HG02623 (cell line): Measurements from ENCODE around the gene RABL6.
"Not testable (repeated sequence)": the region's sequence is repeated elsewhere in the genome, so short reads cannot be mapped to it uniquely, and the experiment has no call there.

Experiments used
- ATAC-seq: cut with Tn5 transposase; IDR thresholded peaks from one replicate; pipeline ENCODE4 v1.9.1; 2021; ENCODE audit warnings: moderate library complexity; ENCODE audit not compliant: unreplicated experiment

Gene RABL6

DNA sequence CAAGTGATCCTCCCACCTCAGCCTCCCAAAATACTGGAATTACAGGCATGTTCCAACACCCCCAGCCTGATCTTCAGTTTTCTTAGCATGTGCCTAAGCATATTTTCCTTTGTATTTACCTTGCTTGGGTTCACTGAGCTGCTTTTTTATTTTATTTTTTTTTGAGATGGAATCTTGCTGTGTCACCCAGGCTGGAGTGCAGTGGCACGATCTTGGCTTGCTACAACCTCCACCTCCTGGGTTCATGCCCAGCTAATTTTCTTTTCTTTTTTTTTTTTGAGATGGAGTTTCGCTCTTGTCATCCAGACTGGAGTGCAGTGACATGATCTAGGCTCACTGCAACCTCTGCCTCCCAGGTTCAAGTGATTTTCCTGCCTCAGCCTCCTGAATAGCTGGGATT lies 61.9 kb downstream of the RABL6 start:
- not testable (repeated sequence) for ATAC-seq

DNA sequence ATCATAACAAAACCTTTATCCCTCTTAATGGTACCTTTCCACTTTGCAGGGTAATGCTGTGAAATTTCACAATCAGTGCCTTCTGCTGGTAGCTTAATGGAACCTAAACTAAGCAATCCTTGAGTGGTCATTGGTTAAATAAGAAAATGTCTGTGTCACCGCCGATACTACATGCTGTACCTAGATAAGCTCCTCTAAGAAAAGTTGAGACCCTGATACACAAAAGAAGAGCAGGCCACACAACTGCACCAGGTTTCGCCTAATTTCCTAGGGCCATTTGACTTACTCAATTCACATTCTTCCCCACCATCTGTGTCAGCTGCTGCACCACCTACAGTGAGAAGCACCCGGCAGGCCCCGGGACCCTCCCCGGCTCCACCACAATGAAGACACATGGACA lies 67.4 kb downstream of the RABL6 start:
- no peak for ATAC-seq

DNA sequence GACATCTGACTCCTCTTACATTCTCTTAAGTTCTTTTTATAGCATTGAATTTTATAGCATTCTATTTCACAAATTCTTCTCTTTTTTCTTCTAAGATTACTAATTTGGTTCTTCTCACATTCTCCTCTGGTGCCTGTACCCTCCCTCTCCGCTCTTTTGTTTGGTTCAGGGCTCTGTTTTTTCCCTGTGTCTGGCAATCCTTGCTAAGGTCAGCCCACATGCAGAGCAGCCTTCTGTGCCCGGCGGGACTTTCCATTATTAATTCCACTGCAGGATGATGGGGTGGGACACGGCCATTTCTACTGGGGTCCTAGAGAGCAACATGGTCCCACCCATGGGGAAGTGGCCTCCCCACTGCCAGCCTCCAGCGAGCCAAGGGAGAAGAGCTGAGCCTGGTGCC lies 68.7 kb downstream of the RABL6 start:
- no peak for ATAC-seq

DNA sequence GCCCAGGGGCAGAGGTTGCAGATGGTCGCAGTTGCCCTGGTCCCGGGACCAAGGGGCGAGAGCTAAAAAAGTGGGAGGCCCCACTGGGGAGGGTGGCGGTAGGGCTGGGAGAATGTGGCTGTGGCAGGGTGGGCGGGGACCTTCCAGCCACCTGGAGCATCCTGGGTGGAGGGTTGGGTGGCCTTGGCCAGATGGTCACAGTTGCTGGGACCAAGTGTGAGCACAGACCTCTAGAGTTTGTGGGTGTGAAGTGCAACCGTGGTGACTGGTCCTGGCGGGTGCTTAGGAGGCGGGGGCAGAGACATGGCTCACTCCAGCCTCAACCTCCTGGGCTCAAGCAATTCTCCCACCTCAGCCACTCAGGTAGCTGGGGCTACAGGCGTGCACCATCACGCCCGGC lies 72.9 kb downstream of the RABL6 start:
- no peak for ATAC-seq

DNA sequence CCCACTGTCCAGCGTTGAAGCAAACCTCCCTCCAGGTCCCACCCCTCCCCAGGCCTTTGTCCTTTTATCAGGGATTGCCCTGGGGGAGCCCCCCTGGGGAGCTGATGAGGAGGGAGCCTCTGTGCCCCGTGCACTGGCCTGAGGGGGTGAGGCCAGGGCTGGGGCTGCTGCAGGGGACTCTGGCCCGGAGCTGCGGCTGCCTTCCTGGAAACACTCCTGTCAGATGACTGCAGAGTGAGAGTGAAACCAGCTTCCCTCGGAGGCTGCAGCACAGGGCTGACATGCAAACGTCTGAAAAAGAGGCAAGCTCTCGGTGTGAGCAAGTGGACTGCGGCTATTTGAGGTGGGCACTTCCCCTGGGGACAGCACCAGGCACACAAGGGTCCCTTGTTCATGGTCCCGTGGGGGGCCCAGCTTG lies 74.0 kb downstream of the RABL6 start:
- ATAC-seq, result no peak

DNA sequence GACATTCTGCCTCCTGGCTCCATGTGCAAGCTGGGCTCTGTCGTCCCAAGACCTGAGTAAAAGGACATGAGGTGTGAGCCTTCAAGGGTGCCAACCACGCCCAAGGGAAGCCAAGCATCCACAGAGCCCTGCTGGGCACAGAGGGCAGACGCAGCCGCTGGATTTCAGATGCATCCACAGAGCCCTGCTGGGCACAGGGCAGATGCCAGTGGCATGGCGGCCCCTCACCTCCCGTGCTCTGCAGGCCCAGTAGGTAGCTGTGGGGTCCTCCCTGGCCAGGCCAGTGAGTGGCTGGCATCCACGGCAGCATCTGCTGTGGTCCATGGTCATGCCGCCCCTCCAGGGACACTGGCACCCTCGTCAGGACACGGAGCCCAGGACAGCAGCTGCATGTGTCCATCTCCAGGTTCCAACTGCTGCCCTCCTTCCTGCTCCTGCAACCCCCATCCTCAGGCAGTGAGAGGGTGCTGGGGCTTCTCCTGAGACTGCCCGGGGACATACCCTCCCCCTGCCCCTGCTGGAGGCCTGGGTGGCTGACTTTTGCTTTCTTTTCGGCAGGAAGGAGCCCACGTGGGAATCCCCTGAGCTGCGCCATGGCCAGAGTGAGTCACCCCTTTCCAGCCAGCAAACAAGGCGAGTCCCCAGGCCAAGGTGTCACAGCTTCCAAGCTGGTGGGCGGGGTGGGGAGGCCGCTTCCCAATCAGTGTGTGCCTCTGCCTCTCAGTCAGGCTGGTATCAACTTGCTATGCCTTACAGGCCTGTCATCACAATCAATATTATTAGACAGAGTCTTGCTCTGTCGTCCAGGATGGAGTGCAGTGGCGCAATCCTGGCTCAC lies 74.6 kb downstream of the RABL6 start:
- ATAC-seq, result no peak

DNA sequence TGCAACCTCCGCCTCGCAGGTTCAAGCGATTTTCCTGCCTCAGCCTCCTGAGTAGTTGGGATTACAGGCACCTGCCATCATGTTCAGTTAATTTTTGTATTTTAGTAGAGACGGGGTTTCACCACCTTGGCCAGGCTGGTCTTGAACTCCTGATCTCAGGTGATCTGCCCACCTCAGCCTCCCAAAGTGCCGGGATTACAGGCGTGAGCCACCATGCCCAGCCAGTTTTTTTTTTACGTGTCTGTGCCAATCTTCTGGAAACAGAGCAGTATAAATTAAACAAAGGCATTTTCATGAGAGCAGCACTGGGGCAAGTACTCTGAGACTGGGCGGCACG lies 75.2 kb downstream of the RABL6 start:
- ATAC-seq, result not testable (repeated sequence)

DNA sequence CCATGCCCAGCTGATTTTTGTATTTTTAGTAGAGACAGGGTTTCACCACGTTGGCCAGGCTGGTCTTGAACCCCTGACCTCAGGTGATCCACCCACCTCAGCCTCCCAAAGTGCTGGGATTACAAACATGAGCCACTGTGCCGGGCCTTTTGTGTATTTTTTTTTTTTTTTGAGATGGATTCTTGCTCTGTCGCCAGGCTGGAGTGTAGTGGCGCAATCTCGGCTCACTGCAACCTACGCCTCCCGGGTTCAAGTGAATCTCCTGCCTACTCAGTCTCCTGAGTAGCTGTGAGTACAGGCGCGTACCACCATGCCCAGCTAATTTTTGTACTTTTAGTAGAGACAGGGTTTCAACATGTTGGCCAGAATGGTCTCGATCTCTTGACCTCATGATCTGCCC lies 75.9 kb downstream of the RABL6 start:
- ATAC-seq, result not testable (repeated sequence)

DNA sequence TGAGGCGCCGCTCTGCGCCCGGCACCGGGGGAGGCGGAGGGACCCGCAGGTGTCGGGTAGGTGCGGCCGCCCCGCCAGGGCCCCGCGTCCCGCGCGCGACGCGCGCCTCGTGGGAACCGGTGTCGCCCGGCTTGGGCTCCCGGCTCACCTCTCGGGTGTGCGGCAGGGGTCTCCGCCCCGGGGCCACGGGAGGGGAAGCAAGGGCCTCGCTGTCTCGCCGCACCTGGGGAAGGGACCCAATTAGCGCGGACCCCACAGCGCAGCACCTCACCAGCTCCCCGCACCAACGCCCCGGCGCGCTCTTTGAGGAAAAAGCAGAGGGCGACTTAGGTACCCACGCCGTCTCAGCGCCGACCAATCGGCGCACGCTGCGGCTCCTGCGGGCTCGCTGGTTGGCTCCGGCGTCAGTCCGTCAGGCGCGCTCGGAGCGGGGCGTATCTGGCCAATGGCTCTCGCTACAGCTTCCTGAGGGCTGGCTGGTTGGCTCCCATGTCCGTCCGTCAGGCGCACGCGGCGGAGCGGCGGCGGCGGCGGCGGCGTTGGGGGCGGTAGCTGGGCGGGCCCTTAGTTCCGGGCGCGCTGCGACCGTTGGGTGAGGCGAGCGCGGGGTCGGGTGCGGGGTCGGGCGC lies 78.3 kb downstream of the RABL6 start, which contains the start of gene TRAF2:
TRAF2 (plus strand) TSS at position 567 of the 629 bp plus-strand sequence. CDS start 12,225 bp downstream, outside the sequence.
- ATAC-seq, result peak; percentile 81

DNA sequence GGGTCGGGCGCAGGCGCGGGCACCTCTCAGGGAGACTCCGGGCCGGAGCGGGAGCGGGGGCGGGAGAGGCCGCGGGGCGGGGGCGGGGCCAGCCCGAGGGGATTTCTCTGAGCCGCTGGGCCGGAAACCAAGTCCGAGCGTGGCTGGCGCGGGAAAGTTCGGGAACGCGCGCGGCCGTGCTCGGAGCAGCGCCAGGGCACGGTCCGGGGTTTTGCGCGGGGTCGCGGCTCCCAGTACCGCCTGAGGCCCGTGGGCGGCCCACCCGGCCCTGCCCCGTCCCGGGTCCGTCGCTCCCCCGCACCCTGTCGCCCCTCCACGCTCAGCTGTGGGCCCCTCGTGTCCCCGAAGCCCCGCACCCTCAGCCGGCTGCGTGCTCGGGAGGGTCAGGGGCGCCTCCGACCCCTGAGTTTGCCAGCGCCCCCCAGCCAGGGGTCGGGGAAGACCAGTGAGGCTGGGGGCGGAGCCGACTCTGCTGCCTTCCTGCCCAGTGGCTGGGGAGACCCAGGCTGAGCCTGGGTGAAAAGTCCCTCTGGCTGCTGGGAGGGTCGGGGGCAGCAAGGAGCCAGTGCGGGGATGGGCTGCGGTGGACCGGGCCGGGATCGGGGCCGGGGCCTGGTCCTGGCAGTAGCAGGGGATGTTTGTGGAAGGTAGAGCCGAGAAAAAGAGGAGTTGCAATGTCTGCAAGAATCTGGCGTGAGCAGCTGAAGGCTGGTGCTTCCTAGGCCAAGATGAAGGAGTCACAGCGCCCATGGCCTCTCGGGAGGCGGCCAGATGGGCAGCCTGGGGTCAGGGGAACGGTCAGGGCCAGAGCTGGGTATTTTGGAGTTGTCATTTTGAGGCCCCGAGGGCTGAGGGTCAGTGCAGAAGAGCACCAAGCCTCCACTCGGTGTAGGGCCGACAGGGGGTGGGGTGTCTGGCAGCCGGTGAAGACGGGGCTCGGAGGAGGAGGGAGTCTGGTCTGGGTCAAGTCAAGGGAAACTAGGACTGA lies 79.2 kb downstream of the RABL6 start:
- peak; percentile 15 for ATAC-seq

DNA sequence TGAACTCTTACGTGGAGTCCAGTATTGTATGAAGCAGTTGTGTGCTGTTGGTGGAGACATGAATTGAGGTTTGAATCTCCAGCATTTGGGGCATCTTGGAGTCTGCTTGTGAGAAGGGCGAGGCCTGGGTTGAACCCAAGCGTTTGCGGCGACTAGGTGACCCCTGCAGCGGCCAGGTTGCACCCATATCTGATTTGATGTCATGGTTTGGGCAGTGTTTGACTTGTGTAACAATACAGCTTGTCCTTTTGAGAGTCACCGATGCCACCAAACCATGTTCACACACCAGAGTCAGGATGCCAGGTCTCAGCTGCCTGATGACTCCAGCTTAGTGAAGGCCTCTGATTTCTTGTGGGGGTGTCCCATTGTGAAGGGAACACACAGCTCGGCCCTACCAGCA lies 80.7 kb downstream of the RABL6 start:
- ATAC-seq, result no peak

DNA sequence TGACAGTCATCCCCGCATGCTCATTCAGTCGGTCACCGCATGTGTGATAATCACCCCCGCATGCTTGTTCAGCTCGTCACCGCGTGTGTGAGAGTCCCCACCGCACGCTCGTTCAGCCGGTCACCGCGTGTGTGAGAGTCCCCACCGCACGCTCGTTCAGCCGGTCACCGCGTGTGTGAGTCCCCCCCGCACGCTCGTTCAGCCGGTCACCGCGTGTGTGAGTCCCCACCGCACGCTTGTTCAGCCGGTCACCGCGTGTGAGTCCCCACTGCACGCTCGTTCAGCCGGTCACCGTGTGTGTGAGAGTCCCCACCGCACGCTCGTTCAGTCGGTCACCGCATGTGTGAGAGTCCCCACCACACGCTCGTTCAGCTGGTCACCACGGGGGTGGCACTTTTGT lies 82.1 kb downstream of the RABL6 start:
- no peak for ATAC-seq

DNA sequence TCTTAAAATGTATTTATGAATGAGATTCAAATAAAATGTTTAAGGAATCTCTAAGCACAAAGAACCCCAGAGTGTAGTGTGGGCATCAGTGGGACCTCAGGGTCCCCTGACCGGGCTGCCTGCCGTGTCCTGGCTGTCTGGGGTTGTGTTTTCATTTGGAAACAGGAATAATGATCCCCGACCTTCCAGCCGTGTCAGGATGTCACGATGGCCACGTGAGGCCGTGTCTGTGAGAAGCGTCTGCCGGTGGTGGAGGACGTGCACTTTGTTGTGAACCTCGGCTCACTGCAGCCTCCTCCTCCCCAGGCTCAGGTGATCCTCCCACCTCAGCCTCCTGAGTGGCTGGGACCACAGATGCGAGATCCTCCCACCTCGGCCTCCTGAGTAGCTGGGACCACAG lies 82.9 kb downstream of the RABL6 start:
- no peak for ATAC-seq
